GM18868 (cell line): ENCODE results near the gene GLCCI1.
"Not testable (repeated sequence)": the region's sequence is repeated elsewhere in the genome, so short reads cannot be mapped to it uniquely, and the experiment has no call there.

ENCODE experiments used
- ATAC-seq: cut with Tn5 transposase; IDR thresholded peaks from one replicate; pipeline ENCODE4 v1.9.1; 2021; ENCODE audit warnings: mild to moderate bottlenecking, moderate library complexity; ENCODE audit not compliant: unreplicated experiment

Gene GLCCI1

DNA sequence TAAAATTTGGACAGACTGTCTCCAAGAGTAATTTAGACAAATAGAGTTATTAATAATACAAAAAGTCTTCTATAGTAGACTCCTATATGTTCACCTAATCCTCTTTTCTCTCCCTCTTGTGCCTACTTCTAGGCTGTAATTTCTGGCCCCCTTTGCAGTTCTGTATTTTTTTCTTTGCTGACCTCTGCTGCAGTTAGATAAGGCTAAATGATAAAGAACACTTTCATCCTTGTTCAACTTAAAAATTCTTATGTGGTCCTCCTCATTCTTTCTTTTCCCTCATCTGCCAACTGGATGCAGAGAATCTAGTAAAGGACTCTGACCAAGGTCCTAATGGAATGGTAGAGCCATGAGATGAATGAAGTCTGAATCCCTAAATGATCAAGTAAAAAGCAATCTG is 20.1 kb downstream of the GLCCI1 start:
- ATAC-seq = no peak

DNA sequence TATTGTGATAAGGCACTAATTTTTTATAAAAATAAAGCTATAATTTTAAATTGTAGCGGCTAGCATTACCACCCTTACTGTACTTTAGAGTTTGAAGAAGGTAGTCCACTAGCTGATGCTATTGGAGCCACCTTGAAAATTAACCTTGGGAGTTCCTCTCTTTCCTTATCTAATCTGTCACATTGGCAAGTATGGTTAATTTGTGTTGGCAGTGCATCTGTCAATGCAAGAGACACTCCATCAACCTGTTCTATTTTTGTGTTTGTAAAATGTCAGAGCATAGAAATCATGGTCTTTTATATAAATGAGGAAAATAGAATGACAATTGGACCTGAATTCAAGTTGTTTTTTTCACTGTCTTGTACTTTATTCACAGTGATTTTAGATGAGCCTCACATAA is 20.5 kb downstream of the GLCCI1 start:
- ATAC-seq = no peak

DNA sequence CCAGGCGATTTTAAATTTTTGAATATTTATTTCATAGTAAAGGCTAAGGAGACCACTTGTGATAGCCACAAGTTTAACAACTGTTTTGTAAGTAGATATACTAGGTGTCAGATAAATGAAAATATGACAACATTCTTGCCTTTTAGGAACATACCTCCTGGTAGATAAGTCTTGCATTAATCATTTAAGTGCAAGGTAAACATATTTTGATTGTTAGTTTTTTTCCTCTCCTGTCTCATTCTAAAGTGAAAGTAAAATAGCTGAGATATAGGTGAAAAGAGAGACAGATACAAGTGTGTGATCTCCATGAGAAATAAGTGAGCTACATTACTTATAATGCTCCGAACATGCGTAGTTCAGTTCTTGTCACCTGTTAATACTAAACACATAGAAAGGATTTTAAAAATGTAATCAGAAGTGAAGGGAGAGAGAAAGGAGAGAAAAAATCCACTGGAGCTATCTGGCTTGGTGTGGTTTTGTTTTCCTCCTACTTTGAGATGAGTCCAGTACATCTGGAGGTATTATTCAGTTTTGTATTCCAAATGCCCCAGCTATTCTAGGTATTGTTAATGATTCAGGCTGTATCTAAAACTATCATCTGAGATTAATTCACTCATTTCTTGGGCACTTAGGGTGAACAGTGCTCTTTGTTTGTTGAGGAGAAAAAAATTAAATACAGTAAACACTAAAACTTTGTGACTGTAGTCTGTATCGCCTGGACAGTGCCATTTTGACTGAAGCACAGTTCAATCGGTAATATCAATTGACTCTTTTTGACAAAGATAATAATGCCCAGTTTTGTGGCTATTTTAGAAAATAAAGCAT is 21.2 kb downstream of the GLCCI1 start:
- no peak for ATAC-seq

DNA sequence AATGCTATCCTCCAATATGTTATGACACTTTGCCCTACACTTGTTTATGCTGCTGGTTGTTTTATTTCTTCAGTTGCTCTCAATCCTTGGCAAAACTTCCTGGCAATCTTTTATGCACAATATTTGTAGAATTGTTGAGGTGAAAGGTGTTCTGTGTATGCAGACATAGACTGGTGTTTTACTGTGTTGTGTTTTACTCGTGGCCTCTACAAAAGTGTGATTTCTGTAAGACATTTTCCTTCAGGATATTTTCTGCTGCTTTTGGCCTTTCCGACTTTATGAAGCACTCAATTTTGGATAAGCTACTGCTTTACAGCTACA is 21.8 kb downstream of the GLCCI1 start:
- no peak for ATAC-seq

DNA sequence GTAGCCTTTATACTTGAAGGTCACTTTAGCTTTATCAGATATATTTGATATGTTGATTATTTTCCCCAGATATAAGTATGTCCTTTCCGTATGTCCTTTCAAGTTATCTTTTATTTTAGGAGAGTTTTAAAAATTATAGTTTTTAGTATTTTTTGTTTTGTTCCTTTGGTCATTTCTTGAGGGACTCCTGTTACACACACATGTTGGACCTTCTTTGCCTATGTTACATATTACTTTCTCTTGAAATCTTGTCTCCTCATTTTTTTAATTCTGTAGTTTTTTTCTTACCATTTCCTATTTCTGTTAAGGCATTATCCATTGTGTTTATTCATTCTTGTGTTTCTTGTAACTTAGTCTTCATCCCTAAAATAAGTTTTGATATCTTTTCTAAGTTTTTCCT is 23.9 kb downstream of the GLCCI1 start:
- ATAC-seq = no peak

DNA sequence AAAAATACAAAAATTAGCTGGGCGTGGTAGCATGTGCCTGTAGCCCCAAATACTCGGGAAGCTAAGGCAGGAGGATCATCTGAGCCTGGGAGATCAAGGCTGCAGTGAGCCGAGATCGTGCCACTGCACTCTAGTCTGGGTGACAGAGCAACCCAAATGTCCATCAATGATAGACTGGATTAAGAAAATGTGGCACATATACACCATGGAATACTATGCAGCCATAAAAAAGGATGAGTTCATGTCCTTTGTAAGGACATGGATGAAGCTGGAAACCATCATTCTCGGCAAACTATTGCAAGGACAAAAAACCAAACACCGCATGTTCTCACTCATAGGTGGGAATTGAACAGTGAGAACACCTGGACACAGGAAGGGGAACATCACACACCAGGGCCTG is 26.8 kb downstream of the GLCCI1 start:
- ATAC-seq = not testable (repeated sequence)

DNA sequence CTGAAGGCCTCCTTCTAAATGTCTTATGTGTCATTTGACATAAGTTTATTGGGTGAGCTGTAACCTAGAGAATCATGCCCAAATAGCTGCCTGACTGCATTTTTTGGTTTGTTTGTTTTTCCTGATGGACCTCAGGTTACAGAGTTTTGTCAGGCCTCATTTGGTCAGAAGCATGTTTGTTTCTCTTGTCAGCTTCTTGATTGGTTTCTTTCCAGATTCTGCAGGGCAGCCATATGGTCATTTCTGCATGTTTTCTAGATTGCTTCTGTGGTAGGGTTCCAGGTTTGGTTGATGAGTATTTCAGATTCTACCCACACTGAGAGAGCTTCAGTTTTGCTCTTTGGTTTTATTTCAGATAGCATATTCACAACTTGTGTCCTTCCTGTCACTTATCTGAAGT is 28.0 kb downstream of the GLCCI1 start:
- ATAC-seq = no peak

DNA sequence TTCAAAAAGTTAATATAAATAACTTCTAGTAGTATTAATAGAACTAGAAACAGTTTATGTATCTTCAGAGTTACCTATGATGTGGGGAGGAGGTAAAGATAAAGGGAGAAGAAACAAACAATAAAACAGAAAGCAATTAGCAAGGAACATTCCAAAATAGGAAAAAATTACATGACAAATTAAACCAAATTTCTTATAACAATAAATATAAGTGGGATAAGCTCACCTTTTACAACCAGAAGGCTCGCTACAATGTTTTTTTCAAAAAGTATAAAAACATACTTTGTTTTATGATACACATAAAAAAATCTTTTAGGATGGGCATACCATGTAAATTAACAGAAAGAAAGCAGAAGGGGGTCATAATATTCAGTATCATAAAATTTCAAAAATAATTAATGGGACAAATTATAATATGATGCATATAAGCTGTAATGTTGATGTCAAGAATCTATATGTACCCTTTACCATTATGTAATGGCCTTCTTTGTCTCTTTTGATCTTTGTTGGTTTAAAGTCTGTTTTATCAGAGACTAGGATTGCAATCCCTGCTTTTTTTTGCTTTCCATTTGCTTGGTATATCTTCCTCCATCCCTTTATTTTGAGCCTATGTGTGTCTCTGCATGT is 31.8 kb downstream of the GLCCI1 start:
- ATAC-seq = no peak

DNA sequence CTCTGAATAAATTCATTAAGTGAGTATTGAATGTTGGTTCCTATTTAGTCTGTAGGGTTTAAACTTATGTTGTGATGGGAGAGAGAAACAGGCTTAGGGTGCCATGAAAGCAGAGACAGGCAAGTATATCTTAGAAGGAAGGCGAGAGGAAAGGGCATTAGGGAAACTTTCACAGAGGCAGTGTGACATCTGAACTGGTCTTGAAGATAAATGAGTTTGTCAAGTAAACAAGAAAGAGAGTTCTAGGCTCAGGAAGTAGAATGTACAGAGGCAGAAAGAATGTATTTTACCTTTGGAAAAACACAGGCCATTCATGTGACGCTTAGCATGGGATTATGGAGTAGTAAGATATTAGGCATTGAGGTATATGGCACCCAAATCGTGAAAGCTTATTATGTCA is 34.5 kb downstream of the GLCCI1 start:
- no peak for ATAC-seq

DNA sequence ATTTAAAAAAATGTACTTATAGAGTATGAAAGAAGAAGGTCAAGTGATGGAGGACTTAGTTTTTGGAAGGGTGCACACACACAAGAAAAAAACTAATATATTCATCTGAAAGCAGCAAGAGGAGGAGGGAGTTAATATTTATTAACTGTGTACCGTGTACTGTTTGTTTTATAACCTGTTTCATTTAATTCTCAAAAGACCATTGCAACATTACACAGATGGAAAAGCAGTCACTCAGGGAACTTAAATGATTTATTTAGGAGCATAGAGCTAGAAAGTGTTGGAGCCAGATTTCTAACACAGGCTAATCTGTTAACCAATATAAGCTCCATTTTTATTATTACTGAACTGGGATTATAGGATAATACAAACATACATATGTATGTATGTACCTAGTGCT is 36.7 kb downstream of the GLCCI1 start:
- no peak for ATAC-seq

DNA sequence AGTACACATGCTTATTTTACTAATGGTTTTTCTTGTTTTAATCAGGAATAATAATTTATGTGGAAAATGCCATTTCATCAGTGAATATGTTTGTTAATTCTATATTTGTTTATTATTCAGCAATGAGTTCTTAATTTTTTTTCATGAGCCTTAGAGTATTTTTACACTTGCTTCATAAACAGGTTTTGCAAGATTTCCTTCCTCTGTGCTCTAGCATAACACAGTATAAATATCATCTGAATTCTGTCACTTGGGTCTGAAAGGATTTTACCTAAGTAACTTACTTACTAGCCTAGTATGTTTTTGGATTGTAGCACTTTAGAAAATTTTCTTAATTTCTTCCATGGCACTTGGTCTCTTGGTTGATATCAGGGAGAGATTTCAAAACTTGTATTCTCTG is 45.8 kb downstream of the GLCCI1 start:
- ATAC-seq = no peak

DNA sequence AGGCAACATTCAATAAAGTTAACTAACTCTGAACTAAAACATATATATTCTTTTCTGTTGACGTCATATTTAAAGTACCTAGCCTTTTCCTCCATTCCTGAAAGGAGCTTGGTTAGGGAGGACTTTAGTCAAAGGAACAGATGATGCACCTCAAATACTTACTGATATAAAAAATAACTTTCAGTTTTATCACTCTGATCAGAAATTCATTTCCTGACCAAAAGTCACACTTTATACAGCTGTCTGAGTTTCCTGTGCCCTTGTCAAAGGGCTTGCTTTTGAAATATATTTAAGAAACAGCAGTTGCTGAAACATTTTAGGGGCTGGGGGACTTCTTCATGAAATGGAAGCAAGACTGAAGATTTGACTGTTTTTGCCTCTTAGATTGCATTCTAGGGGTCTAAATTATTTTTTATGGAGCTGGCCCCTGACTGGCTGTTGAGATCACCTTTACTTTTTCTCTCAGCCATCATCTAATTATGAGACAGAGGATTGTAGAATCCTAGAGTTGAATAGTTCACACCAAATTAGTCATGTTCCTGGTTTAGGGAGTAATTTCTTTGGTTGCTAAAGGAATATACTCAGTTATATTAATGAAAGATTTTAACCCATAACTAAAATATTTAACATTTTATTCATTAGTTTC is 46.6 kb downstream of the GLCCI1 start:
- no peak for ATAC-seq

DNA sequence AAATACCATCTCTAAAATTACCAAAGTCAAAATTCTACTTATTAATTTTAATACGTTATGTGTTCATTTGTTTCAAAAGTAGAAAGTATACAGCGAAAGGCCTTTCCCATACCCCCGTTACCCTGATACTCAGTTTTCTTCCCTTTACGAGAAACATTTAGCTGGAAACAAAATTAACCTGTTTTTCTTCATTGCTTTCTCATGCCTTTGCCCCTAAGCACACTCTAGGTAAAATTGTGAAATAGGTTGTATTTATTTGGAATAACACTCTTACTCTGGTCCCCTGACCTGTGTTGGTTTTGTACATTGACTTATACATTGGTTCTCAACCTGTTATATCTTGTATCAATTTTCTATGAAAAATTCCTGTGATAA is 47.1 kb downstream of the GLCCI1 start:
- ATAC-seq = no peak

DNA sequence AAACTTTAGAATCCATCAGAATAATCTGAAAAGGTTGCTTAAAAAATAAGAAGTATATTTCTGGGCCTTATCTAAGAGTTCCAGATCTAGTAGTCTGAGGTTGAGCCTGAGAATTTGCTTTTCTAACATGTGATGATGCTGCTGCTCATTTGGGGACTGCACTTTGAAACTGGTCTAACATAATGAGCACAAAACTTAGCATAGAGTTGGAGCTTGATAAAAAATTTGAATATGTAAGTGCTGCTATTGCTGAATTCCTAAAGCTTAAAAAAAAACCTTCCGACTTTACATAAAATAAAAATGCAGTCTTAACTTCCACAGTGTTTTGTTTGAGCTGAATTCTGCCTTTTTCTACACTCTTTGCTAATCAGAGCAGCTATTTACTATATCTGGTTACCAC is 48.8 kb downstream of the GLCCI1 start:
- no peak for ATAC-seq

DNA sequence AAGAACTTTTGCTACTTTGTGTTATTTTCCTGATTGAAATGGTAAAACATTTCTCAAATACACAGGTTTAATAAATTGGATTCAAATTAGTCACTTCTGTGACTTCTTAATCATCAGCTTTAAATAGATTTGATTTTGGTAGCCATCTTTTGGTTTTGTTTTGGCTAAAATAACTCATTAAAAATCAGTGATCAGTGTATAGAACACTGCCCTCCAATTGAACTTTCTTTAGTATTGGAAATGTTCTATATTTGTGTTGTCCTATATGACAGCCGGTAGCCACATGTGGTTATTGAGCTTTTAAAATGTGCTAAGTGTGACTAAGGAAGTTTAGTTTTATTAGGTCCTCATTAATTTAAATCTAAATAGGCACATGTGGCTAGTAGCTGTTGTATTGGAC is 50.4 kb downstream of the GLCCI1 start:
- ATAC-seq = no peak

DNA sequence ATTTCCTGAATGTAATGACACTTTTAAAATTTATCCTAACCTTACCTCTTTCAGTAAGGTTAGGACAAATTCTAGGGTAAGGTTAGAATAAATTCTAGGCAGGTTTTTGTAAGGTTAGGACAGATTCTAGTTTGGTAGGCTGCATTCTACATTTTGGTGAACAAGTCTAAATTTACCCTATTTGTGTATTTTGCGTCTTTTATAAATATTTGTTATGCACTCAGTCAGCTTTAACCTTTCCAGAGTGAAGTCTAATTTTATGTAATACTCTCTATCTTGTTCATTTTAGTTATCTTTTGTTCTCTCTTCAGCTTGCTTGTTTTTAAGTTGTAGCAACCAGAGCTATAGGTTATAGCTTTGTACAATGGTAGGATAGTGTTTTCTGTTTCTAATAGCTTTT is 54.0 kb downstream of the GLCCI1 start:
- no peak for ATAC-seq

DNA sequence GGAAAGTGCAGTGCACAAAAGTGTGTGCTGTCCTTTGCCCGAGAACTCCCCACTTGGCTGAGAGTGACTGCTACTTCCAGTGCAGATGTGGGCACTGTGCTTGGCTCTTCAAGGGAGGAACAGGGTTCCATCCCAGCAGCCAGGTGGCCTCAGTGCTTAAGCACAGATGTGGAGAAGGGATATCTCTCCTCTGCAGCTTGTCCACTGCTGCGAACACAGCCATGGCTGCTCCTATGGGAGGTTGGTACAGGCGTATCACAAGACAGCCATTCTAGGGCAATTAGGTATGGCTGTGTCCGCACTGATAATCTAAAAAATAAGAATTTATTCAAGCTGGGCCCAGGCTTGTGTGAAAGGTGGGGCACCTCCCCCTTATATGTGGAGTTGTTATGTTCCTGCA is 66.6 kb downstream of the GLCCI1 start:
- no peak for ATAC-seq

DNA sequence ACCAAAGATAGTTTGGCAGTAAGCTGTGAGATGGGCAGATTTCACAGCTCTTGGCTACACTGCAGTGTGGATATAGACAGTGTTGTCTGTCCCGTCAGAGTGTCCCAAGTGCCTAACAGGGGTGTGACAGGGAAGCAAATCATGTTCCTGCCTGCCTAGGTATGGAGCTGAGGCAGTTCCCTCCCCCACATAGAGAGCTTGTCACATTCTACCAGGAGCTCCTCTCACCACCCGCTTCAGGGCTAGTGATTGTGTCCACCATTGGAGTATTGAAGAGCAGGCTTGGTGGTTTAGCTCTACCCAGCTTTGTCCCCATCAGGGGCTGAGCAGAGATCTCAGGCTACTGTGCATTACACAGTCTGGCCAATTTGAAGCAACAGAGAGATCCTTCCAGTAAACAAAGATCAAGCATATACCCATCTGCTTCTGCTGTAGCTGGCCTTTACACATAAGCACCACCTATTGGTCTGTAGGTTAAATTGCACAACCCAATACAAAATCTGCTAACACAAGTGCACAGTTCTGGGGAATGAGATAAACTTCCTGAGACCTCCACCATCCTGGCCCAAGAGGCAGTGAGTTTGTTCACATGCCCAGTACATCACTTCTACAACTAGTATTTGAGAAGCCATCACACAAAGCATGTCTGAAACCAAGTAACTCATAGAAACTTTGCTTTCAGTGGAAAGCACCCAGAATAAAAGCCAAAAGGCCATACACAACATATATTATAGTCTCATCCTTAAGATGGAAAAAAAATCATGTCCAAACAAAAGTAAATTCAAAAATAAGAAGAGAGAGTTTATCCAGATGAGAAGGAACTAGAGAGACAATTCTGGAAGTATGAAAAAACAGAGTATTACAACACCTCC is 67.3 kb downstream of the GLCCI1 start:
- ATAC-seq = peak; percentile 52

DNA sequence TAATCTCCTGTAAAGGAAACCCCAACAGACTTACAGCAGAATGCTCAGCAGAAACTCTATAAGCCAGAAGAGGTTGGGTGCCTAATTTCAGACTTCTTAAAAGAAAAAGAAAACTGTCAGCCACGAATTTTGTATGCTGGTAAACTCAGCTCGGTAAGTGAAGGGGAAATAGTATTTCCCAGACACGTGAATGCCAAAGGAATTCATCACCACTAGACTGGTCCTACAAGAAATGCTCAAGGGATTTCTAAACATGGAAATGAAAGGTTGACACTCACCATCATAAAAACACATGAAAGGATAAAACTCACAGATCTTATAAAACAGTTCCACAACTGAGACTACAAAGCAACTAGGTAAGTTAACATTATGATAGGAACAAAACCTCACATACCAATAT is 68.6 kb downstream of the GLCCI1 start:
- no peak for ATAC-seq

DNA sequence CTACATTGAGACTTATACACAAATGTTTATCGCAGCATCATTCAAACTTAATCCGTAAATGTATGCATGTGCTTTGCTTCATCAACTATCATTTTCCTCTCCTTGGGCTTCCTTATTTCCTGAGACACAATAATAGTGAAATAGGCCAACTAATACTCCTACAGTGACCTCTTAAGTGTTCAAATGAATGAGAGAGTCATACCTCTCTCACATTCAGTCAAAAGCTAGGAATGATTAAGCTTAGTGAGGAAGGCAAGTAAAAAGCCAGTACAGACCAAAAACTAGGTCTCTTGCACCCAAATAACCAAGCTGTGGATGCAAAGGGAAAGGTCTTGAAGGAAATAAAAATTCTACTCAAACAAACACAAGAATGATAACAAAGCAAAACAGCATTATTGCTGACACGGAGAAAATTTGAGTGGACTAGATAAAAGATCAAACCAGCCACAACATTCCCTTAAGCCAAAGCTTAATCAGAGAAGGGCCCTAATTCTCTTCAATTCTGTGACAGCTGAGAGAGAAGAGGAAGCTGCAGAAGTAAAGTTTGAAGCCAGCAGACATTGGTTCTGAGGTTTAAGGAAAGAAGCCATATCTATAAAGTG is 72.3 kb downstream of the GLCCI1 start:
- no peak for ATAC-seq
